GM03348 (cell line): ENCODE data around the gene MPL.
A peak's percentile ranks its signal among the peaks of the same experiment; 100 is the strongest.
"Not testable (repeated sequence)": the region's sequence is repeated elsewhere in the genome, so short reads cannot be mapped to it uniquely, and the experiment has no call there.

Source experiments
- DNase-seq: peaks from one replicate; pipeline ENCODE4 v3.0.0; 2012; ENCODE audit warnings: low spot score

The MPL gene

GRCh38 chr1:43379476-43379875 lies 41.9 kb downstream of the MPL start:
- DNase-seq, result no peak

- DNase-seq, result no peak
Measured at GRCh38 chr1:43381612-43382011, 44.0 kb downstream of the MPL start.

- no peak for DNase-seq
Measured at GRCh38 chr1:43382027-43382779, 44.6 kb downstream of the MPL start.

- DNase-seq, result no peak
Measured at GRCh38 chr1:43383449-43383848, 45.8 kb downstream of the MPL start.

GRCh38 chr1:43386676-43387075 lies 49.1 kb downstream of the MPL start:
- no peak for DNase-seq

GRCh38 chr1:43387976-43388599 lies 50.5 kb downstream of the MPL start:
- peak; percentile 18 for DNase-seq

- peak; percentile 19 for DNase-seq
Measured at GRCh38 chr1:43388613-43389012, 51.0 kb downstream of the MPL start.

GRCh38 chr1:43389326-43390313 lies 52.0 kb downstream of the MPL start, which contains the start of the genes MED8 and SZT2:
TSS of gene MED8 (minus strand) at chr1:43389800. CDS start at chr1:43389764, 36 bp downstream.
TSS of gene SZT2 (plus strand) at chr1:43389899. CDS start at chr1:43389969, 70 bp downstream.
- DNase-seq, result peak; percentile 97

- DNase-seq, result no peak
Measured at GRCh38 chr1:43392702-43393101, 55.1 kb downstream of the MPL start.

- no peak for DNase-seq
Measured at GRCh38 chr1:43395523-43395922, 57.9 kb downstream of the MPL start.

- DNase-seq, result no peak
Measured at GRCh38 chr1:43396059-43396458, 58.4 kb downstream of the MPL start.

- DNase-seq, result no peak
Measured at GRCh38 chr1:43398227-43398626, 60.6 kb downstream of the MPL start.

GRCh38 chr1:43400441-43400840 lies 62.8 kb downstream of the MPL start:
- not testable (repeated sequence) for DNase-seq

GRCh38 chr1:43402089-43402865 lies 64.7 kb downstream of the MPL start:
- no peak for DNase-seq
